Measurements from ENCODE around the gene RASA3. TPM values are rescaled to one million over a fixed set of nuclear protein-coding genes. Genes with fewer than 3 reads are reported as not detected.
A peak's percentile ranks its signal among the peaks of the same experiment; 100 is the strongest.
"Not testable (repeated sequence)": the region's sequence is repeated elsewhere in the genome, so short reads cannot be mapped to it uniquely, and the experiment has no call there.

Gene RASA3
- total RNA-seq, 1 donor from 2014 or later: 13.5 TPM

DNA sequence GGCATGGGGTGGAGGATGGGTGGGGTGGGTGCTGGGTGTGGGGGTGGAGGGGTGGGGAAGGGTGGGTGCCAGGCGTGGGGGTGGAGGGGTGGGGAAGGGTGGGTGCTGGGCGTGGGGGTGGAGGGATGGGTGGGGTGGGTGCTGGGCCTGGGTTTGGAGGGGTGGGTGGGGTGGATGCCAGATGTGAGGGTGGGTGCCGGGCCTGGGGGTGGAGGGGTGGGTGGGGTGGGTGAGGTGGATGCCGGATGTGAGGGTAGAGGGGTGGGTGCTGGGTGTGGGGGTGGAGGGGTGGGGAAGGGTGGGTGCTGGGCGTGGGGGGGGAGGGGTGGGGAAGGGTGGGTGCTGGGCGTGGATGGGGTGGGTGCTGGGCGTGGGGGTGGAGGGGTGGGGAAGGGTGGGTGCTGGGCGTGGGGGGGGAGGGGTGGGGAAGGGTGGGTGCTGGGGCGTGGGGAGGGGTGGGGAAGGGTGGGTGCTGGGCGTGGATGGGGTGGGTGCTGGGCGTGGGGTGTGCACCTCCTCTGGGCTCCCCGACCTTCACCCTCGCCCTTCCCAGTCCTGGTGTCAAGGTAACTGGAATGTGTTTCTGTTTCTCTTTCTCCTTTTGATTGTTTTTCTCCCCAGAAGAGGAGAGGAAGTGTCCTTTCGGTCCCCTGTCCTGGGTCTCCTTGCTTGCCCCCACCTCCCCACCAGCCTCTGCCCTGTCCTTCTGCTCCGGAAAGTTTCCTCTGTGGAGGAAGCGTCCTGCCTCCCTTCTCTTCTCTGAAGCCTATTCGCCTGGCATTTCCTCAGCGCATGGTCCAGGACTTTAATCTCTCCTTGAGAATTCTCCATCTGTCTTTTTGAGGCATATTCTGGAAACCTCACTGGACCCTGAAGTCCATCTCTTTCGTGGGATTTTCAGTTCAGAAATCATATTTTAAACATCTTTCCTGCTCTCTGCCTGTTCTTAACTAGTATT, 23.8 kb upstream of the RASA3 start:
- DNase-seq: no peak

DNA sequence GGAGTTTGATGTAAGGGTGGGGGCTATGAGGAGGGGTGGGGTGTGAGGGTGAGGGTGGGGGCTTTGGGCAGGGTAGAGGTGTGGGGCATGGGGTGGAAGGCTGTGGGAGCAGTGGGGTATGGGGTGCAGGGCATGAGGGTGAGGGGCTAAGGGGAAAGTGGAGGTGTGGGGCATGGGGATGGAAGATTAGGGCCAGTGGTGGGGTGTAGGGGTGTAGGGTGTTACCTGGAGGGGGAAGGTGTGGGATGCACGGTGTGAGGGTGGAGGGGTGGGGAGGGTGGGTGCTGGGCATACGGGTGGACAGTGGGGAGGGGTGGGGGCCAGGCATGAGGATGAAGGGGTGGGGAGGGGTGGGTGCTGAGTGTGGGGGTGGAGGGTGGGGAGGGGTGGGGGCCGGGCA, 22.9 kb upstream of the RASA3 start:
- no peak for DNase-seq

DNA sequence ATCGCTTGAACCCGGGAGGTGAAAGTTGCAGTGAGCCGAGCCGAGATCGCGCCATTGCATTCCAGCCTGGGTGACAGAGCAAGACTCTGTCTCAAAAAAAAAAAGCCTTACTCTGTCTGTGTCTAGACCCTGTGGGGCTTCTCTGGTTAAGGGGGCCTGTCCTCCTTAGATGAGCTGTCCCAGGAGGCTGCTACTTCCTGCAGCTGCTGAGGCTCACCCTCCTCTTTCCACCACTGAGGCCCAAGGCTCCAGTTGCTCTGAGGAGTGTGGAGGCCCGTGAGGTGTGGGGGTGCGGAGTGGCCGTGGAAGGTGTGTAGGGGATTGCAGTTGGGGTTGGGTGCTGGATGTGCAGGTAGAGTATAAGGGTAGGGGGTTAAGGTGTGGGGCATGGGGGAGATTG, 22.1 kb upstream of the RASA3 start:
- no peak for DNase-seq

DNA sequence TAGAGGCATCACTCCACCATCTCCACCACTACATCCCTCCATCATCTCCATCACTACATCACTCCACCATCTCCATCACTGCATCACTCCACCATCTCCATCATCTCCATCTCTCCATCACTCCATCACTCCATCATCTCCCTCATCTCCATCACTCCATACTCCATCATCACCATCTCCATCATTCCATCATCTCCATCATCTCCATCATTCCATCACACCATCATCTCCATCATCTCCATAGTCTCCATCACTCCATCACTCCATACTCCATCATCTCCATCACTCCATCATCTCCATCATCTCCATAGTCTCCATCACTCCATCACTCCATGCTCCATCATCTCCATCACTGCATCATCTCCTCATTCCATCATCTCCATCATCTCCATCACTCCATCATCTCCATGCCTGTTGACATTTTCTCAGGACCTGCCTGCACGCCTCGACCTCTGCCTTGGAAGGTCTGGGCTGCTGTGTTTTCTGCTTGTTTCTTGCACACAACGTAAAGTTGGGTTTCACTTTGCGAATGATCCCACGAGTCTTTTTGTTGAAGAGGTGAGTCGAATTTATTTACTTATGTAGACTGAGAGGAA, 21.2 kb upstream of the RASA3 start:
- DNase-seq: no peak

DNA sequence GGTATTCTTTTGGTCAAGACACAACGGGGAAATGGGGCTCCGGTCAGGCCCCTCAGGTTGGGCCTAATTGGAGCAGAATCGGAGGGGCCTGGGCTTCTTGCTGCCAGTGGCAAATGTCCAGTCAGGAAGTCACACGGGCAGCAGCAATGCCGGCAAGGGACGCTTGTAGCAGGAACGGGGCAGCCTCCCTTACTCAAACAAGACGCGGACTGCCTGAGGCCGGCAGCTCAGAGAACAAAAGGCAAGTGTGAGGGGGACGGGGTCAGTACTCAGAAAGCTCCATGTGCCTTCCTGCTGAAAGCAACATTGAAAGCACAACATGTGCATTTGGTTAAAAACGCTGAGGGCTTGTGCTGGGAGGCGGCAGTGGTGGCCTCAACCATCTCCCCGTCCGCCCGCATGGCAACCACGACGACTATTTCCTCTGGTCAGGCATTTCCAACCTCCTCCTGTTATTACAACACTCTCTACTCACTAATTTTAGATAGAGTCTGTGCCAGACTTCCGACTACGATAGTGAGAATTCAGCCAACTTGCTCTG, 20.5 kb upstream of the RASA3 start:
- peak; percentile 17 for DNase-seq

DNA sequence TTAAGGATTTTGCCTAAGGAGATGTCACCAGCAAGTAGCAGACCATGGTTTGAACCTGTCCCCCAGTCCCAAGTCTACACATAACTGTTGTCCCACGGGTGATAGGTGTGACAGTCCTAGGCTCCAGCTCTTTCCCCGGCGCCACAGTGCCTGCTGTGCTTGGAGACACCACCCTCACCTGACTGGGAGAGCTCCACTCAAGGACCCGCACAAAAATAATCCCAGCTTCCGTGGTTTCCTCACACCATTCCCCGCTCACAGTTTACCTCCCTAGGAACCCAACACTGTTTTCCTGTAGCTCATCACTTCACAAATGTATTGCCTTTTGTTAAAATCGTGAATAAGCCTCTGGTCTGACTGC, 19.8 kb upstream of the RASA3 start:
- no peak for DNase-seq

DNA sequence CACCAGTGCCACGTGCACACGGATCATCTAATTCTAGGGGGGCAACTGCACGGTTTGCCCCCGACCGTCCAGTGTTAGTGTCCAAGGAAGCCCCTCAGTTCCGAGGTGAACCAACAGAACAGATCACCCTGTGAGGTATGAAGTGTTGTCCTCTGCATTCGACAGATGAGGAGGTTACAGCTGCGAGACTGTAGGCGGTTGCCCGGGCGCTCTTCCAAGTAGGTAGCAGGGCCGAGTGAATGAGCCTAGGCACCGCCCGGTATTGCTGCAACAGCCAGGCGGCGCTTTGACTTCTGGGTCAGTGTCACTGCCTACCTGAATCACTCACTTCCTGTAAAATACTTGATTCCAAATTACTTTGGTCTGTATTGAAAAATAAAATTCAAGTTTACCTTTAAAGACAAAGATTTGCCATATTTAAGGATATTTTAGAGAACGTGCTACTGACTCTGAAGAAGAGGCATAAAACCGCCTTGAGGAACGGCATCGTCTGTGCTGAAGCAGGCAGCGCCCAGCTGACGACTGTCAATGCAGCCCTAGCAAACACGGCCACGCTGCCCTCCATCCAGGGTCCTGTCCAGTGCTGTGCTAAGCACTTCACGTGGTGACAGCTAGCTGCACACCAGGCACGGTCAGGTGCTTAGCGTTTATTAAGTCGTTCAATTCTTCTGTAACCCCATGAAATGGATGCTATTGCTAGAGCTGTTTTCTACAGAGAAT, 19.3 kb upstream of the RASA3 start:
- DNase-seq: no peak

DNA sequence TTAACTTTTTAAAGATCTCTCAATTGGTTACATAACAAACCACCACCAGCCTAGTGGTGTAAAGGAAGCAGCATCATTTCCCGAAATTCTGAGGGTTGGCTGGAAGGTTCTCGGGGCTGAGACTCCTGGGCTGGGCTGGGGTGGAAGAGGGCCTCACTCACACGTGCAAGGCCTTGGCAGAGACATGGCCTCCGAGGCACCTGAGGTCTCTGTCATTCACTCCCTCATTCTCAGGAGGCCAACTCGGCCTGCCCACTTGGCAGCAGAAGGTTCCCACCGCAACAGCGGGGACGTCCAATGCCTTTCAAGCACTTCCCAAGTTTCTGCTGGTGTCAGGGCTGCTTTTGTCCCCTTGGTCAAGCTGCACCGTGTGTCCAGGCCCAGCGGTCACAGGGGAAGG, 18.6 kb upstream of the RASA3 start:
- no peak for DNase-seq

DNA sequence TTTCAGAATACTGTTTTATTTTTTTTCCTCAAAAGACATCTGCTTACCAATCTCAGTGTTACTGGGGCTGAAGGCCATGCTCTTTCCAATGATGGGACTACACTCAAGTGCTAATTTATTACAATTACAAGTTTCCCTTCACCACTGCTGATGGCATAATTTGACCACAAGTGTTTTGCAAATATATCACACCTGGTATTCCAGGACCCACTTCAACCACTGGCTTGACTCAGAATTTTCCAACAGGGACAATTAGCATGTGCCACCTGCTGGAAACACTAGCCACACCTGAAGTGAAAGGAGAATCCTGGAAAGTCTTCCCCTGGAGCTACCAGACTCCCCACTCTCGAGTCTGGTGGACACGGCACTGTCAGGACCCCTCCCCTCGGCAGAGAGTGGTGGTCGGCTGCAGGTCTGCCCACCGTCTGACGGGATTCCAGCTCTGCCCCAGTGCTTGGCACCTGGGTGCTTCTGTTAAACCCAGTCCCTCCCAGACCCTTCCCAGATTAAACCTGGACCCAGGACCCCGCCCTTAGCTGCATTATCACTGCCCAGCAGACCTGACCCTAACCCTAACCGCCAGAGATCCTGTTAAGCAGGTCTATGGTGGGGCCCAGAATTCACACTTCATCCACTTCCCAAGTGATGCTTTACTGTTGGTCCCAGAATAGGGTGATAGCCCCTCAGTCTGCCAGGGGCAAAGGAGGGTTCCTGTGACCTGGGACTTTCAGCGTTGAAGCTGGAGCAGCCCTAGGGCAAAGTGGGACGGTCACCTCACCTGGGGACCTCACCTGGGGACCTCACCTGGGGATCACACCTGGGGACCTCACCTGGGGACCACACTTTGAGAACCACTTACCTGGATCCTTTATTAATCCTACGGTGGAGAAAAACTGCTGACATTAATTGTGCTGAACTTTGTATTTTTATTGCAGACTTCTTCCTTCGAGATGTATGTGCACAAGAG, 17.6 kb upstream of the RASA3 start:
- no peak for DNase-seq

DNA sequence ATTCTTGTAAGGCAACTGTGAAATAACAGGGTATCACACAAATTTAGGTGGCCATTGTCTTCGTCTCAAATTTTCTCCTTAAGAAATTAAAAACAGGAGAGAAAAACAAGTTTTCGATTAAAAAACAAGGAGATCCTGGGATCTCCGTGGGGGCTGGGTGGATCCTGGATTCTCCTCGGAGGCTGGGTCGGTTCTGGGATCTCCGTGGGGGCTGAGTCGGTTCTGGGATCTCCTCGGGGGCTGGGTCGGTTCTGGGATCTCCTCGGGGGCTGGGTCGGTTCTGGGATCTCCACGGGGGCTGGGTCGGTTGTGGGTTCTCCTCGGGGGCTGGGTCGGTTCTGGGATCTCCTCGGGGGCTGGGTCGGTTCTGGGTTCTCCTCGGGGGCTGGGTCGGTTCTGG, 16.5 kb upstream of the RASA3 start:
- DNase-seq: not testable (repeated sequence)

DNA sequence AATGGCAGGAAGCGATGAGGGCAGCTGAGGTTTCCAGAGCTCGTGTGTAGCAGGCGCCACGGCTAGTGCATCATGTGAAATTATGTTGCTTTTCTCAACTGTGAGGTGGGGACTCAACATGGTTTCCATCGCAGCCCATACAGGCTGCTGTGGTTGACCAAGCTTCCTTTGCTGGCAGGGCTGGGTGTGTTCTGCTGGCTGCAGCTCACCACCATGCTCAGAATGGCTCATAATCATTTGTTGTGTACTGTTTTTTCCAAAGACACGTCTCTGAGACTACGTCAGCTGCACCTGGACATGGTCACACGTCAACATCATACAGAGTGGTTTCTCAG, 16.1 kb upstream of the RASA3 start:
- DNase-seq: no peak

DNA sequence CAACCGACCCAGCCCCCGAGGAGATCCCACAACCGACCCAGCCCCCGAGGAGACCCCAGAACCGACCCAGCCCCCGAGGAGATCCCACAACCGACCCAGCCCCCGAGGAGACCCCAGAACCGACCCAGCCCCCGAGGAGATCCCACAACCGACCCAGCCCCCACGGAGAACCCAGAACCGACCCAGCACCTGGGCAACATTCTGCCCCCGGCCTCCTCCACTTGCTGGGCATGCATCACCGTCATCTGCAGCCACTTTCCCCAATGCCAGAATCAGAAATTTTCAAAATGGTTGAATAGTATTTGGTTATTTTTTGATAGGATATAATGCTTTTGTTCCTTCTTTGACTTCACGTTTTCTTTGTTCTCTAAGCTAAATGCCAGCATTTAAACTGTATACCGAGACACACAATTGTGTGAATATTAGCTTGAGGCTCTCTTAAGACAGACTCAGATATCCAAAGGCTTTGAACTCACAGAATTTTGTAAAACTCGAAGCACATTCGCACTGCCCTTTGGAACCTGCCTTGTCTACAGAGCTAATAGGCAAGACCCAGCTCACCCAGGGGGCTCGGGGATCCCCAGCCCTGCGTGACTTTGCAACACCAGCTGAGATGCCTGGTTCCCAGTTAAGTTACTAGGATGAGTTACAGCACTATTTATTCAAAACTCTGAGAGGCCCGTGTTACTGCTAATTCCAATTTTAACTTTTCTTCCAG, 15.5 kb upstream of the RASA3 start:
- DNase-seq: no peak

DNA sequence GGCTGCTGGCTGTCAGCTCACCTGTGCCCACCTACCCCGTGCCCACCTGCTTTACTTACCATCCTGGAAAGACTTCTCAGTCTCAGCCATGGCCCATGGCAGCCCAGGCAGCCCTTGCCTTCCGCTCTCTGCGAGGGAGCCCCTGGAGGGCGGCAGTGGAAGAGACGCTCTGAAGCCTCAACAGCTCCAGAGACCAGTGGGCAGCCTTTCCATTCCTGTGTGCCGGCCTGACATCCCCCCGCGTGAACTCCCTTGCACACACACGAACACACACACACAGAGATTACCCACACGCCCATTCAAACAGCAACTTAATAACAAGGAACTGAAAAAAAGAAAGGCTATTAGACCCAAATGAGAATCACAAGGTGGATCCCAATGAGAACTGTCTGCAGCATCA, 14.2 kb upstream of the RASA3 start:
- no peak for DNase-seq

DNA sequence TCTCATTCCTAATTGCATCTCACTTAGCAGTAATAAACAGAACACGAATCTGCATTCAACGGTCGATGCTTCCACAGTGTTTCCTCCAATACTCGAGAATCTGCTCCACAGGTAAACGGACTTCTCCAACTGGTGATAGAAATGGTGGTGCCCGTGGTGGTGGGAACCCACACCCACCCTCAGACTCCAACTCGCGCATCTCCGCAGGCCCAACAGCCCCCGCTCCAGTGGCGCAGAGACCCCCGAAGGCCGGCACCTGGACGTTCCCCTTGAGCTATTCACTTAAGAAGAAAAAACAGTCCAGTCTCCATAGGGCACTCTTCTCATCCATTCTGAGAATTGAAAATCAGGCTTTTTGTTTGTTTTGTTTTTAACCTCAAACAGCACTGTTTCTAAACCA, 13.8 kb upstream of the RASA3 start:
- DNase-seq: no peak

DNA sequence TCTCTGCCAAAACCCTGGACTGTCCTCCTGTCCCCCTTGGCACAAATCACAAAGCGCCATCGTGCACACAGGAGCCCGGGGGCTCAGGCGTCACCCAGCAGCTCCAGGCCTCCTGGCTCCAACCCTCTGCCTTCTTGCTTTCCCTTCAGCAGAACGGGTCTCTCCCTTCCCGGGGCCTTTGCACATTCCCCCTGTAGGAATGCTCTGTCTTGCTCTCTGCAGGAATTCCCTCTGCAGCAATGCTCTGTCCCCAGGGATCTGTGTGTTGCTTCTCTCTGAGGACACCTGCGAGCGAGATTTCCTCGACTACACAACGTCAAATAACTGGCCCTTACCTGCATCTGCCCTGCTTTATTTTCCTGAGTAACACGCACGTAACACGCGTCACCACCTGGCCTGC, 13.3 kb upstream of the RASA3 start:
- DNase-seq: no peak

DNA sequence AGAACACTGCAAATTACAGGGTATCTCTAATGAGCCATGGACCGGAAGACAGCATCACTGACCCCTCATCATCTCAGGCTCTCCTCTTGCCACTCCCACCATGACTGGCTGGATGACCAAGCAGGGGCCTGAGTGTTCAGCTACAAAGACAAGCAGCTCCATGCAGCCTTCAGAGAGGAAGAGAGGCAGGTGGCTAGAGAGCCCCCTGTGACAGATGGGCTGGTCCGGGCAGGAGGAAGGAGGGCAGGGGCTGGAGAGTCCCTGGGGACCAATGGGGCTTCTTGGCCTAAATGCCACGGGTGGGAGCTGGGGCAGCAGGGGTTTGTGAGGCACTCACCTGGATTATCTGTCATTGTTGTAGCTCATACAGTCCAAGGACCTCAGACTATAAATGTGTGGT, 12.8 kb upstream of the RASA3 start:
- no peak for DNase-seq

DNA sequence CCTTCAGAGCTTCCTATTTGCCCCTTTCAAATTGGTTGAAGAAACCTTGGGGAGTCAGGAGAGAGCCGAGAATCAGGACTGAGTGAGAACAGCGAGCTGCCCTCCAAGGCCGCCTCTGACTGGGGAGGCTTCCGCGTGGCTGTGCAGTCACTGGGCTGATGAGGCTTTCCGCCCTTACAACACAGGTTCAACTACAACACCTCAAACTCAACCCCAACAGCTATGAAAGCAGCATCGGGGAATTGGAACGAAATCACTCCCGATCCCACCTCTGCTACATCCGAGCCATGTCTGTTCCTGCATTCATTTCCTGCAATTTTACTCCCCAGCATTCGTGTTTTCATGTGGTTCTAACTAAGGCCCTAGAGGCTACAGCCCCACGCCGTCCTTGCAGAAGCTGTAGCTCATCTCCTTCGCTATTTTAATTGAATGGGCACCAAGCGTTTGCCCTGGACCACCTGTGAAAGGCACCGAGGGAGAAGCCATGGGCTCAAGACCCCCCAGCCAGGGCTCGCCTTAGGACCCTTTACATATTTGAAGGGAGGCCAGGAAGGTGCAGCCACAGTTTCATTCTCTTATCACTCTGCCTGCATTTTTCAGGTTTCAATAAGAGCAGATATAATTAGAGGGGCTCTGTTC, 12.3 kb upstream of the RASA3 start:
- DNase-seq: no peak

DNA sequence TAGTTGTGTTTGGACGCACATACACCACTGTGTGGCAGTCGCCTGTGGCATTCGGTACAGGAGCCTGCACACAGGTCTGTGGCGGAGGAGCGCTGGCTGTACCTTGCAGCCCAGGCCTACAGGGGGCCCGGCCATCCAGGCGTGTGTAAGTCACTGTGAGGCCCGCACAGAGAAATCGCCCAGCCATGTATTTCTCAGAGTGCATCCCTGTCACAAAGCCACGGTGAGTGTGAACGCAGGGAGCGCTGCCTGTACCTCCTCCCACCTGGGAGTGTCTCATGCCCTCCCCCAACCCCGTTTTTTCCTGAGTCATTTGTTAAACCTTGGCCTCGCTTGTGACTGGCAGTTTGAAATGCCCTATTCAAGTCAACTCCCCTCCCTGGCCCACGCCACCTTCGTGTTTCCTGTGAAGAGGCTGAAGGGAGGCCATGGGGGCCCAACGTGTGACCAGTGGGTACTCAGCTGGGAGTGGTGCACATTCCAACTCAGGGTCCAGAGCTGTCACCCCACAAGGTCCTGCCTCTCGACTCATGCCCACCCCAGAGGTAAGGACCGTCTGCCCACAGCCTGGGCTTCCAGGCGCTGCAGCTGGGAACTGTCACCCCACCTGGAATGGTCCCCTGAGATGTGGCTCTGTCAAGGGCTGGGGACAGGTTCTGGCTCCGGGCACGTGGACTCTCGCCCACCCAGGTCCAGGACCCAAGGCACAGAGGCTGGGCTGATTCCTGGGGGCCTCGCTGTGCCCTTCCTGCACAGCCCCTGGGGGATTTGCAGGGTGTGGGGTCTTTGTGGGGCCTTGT, 11.6 kb upstream of the RASA3 start:
- DNase-seq: no peak

DNA sequence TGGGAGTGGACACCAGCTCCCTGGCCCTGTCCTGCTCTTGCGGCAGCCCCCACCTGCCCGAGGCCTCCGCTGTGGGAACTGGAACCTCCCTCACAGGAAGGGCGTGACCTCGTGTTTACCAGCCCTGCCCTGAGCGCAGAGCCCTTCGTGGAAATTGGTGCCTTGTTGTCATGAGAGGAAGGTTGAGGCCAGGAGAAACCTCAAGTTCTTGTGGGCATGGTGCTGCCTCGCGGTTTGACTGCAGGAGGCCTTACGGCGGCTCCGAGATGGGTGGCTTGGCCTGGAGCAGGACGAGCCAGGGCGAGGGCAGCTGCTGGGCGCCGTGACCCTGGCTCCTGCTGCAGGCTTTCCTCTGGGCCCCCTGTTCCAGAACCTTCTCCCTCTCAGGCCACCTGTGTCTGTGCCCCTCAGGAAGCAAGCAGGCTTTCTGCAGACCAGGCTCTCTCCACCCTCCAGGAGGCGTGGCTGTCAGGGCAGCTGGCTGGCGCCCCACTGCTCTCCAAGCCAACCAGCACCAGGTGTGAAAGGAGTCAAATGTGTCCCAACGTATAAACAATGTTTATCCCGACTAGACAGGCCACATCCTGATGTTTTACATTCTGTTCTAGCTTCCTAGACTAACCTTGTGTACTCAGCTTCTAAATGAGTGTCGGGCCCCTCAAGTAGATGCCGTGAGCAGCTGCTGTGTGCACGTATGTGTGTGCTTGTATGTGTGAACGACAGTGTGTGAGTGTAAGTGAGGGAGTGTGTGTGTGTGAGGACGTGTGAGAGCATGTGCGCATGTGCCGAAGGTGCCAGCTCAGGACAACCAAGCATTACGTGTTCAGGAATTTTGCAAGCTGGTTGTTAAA, 10.4 kb upstream of the RASA3 start:
- no peak for DNase-seq
